Measurements from ENCODE around the gene RNF208. TPM values are rescaled to one million over a fixed set of nuclear protein-coding genes. Genes with fewer than 3 reads are reported as not detected.

Gene RNF208
- polyA plus RNA-seq, 1 donor (not counting 4 experiments of a cell fraction or from before 2014, with no cell fraction given): not detected

DNA sequence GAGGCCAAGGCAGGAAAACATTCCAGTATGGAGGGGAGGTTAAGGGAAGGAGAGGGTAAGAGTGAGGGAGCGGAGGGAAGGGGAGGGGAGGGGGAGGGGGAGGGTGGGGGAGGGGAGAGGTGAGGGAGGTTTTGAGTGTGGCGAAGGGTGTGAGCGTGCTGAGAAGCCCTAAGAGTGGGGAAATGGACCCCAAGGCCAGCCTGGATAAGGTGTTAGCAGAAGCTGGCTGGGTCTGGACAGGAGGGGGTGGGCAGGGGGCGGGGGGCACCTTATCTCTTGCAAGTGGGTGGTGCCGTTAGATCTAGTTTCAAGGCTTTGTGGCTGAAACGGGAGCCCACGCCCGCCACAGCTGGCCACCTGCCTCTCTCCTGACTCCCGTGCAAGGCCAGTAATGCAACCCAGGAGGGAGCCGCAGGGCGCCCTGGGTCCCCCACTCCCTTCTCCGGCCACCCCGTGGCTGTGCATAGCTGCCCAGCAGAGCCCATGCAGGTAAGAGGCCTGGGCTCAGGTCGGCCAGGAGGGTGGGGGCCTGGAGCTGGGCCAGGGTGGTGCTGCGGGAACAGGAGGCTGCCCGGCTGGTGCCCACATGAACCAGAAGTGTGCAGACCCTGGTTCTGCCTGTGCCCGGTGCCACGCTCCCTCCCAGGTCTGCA lies 5.9 kb upstream of the RNF208 start:
- H3K27me3 ChIP-seq (ENCODE audit: control insufficient read depth, extremely low read depth, insufficient read depth, low read length): peaks cover 6% of the 10 kb centered on the region
- H3K36me3 ChIP-seq (ENCODE audit: control insufficient read depth in 2 of 2, extremely low read depth in 1 of 2, insufficient read depth in 2 of 2, low read length in 2 of 2): no peaks in the 10 kb centered on the region
- H3K27ac ChIP-seq (ENCODE audit: control insufficient read depth, insufficient read depth, low read length): no peak overlapping the region
- no peak overlapping the region for H3K4me3 ChIP-seq (ENCODE audit: control insufficient read depth in 2 of 3, extremely low read depth in 1 of 3, insufficient read depth in 2 of 3, low read depth in 1 of 3, low read length in 3 of 3)
- H3K9ac ChIP-seq (ENCODE audit: control insufficient read depth, extremely low read depth, insufficient read depth, low read length): no peak overlapping the region
- H3K9me1 ChIP-seq (ENCODE audit: control insufficient read depth, extremely low read depth, insufficient read depth, low read length): no peaks in the 10 kb centered on the region
- TF ChIP-seq, protein P1, sequence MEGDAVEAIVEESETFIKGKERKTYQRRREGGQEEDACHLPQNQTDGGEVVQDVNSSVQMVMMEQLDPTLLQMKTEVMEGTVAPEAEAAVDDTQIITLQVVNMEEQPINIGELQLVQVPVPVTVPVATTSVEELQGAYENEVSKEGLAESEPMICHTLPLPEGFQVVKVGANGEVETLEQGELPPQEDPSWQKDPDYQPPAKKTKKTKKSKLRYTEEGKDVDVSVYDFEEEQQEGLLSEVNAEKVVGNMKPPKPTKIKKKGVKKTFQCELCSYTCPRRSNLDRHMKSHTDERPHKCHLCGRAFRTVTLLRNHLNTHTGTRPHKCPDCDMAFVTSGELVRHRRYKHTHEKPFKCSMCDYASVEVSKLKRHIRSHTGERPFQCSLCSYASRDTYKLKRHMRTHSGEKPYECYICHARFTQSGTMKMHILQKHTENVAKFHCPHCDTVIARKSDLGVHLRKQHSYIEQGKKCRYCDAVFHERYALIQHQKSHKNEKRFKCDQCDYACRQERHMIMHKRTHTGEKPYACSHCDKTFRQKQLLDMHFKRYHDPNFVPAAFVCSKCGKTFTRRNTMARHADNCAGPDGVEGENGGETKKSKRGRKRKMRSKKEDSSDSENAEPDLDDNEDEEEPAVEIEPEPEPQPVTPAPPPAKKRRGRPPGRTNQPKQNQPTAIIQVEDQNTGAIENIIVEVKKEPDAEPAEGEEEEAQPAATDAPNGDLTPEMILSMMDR (optimal IDR thresholded peaks at IDR 0.05 in 1 of 3, IDR thresholded peaks at IDR 0.05 in 1 of 3, conservative IDR thresholded peaks at IDR 0.05 in 1 of 3; ENCODE audit: extremely low read depth in 1 of 3, insufficient read depth in 2 of 3, low read length in 3 of 3): no peak
- TF ChIP-seq EZH2 (IDR thresholded peaks at IDR 0.05; ENCODE audit: low read length): no peak
- peaks cover 35% of the 10 kb centered on the region for H3K4me1 ChIP-seq (ENCODE audit: control insufficient read depth, extremely low read depth, insufficient read depth, low read length)
- no peak for DNase-seq (ENCODE audit: low read depth, low spot score)
- dilution Hi-C loops (cut with MboI; ENCODE audit: extremely low pct_ligation_motif_present, low sequenced_read_pairs): no loop called here
- peak overlapping the region; percentile 69 for H3K4me2 ChIP-seq (ENCODE audit: control insufficient read depth, extremely low read depth, insufficient read depth, low read depth, low read length)
- H4K20me1 ChIP-seq (ENCODE audit: control insufficient read depth, extremely low read depth, insufficient read depth, low read length): no peaks in the 10 kb centered on the region
- H3K9me3 ChIP-seq (ENCODE audit: control insufficient read depth, low read depth, low read length): no peaks in the 10 kb centered on the region
- FAIRE-seq: no peak
- no peaks in the 10 kb centered on the region for H3K79me2 ChIP-seq (ENCODE audit: control insufficient read depth, insufficient read depth, low read length)
- H2AFZ ChIP-seq (ENCODE audit: control insufficient read depth, low read length): no peak overlapping the region

DNA sequence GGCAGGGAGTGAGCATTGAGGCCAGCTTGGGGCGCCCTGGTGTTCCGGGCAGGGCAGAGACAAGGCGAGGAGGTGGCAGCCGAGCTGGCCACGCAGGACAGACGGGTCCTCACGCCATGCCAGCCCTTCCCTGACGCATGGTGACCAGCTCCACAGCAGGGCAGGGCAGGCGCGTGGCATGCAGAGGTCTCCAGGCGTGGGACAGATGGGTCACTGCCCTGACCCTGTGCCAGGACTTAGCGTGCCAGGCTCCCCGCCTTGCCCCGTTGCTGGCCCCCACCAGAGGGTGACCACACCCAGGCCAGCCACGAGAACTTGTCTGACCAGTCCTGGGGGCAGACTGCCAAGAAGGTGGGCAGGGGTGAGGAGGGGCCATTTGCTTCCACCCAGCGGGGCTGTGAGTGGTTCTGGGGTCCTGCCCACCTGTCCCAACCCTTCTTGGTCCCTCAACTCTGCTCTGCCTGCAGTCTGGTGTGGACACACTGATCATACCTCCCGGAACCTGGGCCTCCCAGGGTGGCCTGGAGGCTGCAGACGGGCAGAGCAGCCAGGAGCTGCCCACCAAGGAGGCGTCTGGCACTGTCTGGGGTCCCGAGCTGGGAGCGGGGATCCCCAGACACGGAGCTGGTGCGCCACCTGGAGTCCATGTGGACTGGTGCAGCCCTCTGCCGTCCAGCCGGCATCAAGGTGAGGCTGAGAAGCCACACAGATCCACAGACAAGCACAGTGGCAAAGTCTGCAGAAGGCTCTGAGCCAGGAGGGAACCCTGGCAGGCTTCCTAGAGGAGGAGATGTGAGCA lies 5.2 kb upstream of the RNF208 start, which contains the start of gene RNF224:
Gene RNF224 (plus strand): TSS at position 449 of the 799 bp plus-strand sequence. CDS start 834 bp downstream, outside the sequence.
- peak within 1 kb of the TSS; percentile 41 for H3K9ac ChIP-seq (ENCODE audit: control insufficient read depth, extremely low read depth, insufficient read depth, low read length)
- H3K4me1 ChIP-seq (ENCODE audit: control insufficient read depth, extremely low read depth, insufficient read depth, low read length): peaks cover 40% of the 10 kb centered on the region
- peak; percentile 66 for FAIRE-seq
- dilution Hi-C loops (cut with MboI; ENCODE audit: extremely low pct_ligation_motif_present, low sequenced_read_pairs): no loop called here
- H4K20me1 ChIP-seq (ENCODE audit: control insufficient read depth, extremely low read depth, insufficient read depth, low read length): no peaks in the 10 kb centered on the region
- no peaks in the 10 kb centered on the region for H3K79me2 ChIP-seq (ENCODE audit: control insufficient read depth, insufficient read depth, low read length)
- H3K36me3 ChIP-seq (ENCODE audit: control insufficient read depth in 2 of 2, extremely low read depth in 1 of 2, insufficient read depth in 2 of 2, low read length in 2 of 2): no peaks in the 10 kb centered on the region
- peak within 1 kb of the TSS; percentile 25 for H3K27ac ChIP-seq (ENCODE audit: control insufficient read depth, insufficient read depth, low read length)
- H2AFZ ChIP-seq (ENCODE audit: control insufficient read depth, low read length): peak within 1 kb of the TSS; percentile 80
- peaks cover 3% of the 10 kb centered on the region for H3K27me3 ChIP-seq (ENCODE audit: control insufficient read depth, extremely low read depth, insufficient read depth, low read length)
- H3K4me2 ChIP-seq (ENCODE audit: control insufficient read depth, extremely low read depth, insufficient read depth, low read depth, low read length): peak within 1 kb of the TSS; percentile 69
- DNase-seq (ENCODE audit: low read depth, low spot score): no peak
- TF ChIP-seq, protein P1 (optimal IDR thresholded peaks at IDR 0.05 in 1 of 3, IDR thresholded peaks at IDR 0.05 in 1 of 3, conservative IDR thresholded peaks at IDR 0.05 in 1 of 3; ENCODE audit: extremely low read depth in 1 of 3, insufficient read depth in 2 of 3, low read length in 3 of 3): peak in 2 of 3 experiments; percentile 91 to 94
- no peak for TF ChIP-seq EZH2 (IDR thresholded peaks at IDR 0.05; ENCODE audit: low read length)
- H3K9me3 ChIP-seq (ENCODE audit: control insufficient read depth, low read depth, low read length): no peaks in the 10 kb centered on the region
- H3K4me3 ChIP-seq (ENCODE audit: control insufficient read depth in 2 of 3, extremely low read depth in 1 of 3, insufficient read depth in 2 of 3, low read depth in 1 of 3, low read length in 3 of 3): peak within 1 kb of the TSS in 1 of 3 experiments; percentile 20
- no peaks in the 10 kb centered on the region for H3K9me1 ChIP-seq (ENCODE audit: control insufficient read depth, extremely low read depth, insufficient read depth, low read length)
